Measurements from ENCODE around the gene TMEM135.
A peak's percentile ranks its signal among the peaks of the same experiment; 100 is the strongest.

The TMEM135 gene

GRCh38 chr11:87316491-87316890 is 278.8 kb downstream of the TMEM135 start:
- DNase-seq: no peak

- DNase-seq: no peak
These were observed 279.7 kb downstream of the TMEM135 start for GRCh38 chr11:87317441-87317840.

- no peak for DNase-seq
These were observed 282.4 kb downstream of the TMEM135 start for GRCh38 chr11:87320123-87320522.

GRCh38 chr11:87322568-87322967 is 284.8 kb downstream of the TMEM135 start:
- no peak for DNase-seq

GRCh38 chr11:87323899-87324298 is 286.2 kb downstream of the TMEM135 start:
- DNase-seq: no peak

- DNase-seq: no peak
These were observed 287.2 kb downstream of the TMEM135 start for GRCh38 chr11:87324817-87325489.

GRCh38 chr11:87325490-87325872 is 287.7 kb downstream of the TMEM135 start:
- DNase-seq: no peak

- DNase-seq: no peak
These were observed 288.9 kb downstream of the TMEM135 start for GRCh38 chr11:87326594-87326993.

- no peak for DNase-seq
These were observed 291.4 kb downstream of the TMEM135 start for GRCh38 chr11:87329172-87329571.

GRCh38 chr11:87330187-87330601 is 292.5 kb downstream of the TMEM135 start:
- DNase-seq: no peak

- no peak for DNase-seq
These were observed 293.5 kb downstream of the TMEM135 start for GRCh38 chr11:87331273-87331672.

GRCh38 chr11:87338046-87338639 is 300.4 kb downstream of the TMEM135 start:
- no peak for DNase-seq

- no peak for DNase-seq
These were observed 301.7 kb downstream of the TMEM135 start for GRCh38 chr11:87339416-87339815.

- no peak for DNase-seq
These were observed 309.7 kb downstream of the TMEM135 start for GRCh38 chr11:87347441-87347840.

GRCh38 chr11:87347854-87348253 is 310.1 kb downstream of the TMEM135 start:
- no peak for DNase-seq

GRCh38 chr11:87351676-87352075 is 313.9 kb downstream of the TMEM135 start:
- DNase-seq: peak; percentile 26

- peak; percentile 85 for DNase-seq
These were observed 315.3 kb downstream of the TMEM135 start for GRCh38 chr11:87352759-87353707.

- no peak for DNase-seq
These were observed 316.1 kb downstream of the TMEM135 start for GRCh38 chr11:87353771-87354345.

GRCh38 chr11:87355596-87355995 is 317.9 kb downstream of the TMEM135 start:
- peak; percentile 4 for DNase-seq

GRCh38 chr11:87356428-87356827 is 318.7 kb downstream of the TMEM135 start:
- no peak for DNase-seq

- no peak for DNase-seq
These were observed 320.7 kb downstream of the TMEM135 start for GRCh38 chr11:87358461-87358860.

- DNase-seq: no peak
These were observed 321.7 kb downstream of the TMEM135 start for GRCh38 chr11:87359401-87359800.

- no peak for DNase-seq
These were observed 324.2 kb downstream of the TMEM135 start for GRCh38 chr11:87361891-87362290.
